HG02852 (cell line): ENCODE data around the gene STPG4.

ENCODE experiments used
- ATAC-seq: cut with Tn5 transposase; IDR thresholded peaks from one replicate; pipeline ENCODE4 v1.9.1; 2021; ENCODE audit warnings: mild to moderate bottlenecking, moderate library complexity; ENCODE audit not compliant: unreplicated experiment

Gene STPG4

DNA sequence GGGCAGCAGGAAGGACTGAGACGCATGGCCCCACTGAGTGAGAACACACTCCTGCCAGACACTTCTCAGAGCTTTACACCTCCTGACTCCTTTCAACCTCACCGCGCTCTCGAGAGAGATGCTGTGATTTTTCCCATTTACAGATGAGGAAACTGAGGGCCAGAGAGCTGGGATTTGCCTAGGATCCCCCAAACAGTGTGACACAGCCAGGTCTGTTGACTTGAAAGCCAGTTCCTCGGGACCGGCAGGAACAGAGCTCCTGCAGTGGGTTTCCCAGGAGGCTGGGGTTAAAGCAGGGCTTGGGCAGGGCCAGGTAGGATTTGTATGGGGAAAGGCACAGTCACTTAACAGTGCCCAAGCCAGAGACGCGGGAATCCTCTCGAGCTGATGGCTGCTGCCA lies 81.9 kb downstream of the STPG4 start:
- no peak for ATAC-seq

DNA sequence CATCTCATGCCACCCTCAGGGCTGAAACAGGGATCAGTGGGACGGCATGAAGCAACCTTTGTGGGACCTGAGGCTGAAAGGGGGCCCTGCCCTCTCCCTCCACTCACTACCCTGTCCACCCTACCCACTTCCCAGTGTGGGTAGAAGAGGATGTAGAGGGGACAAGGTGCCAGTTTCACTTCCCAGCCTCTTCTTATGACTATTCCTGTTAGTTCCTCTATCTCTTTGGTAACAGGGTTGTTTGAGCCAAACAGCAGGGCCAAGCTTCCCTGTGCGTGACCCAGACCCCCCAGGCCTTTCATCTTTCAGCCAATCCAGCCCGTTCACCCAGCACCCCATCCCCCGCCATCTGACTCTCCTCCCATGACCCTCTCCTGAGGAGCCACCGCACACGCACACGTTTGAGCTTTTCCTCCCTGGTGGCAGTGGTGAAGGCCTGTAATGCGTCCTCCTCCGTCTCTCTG lies 82.3 kb downstream of the STPG4 start:
- no peak for ATAC-seq

DNA sequence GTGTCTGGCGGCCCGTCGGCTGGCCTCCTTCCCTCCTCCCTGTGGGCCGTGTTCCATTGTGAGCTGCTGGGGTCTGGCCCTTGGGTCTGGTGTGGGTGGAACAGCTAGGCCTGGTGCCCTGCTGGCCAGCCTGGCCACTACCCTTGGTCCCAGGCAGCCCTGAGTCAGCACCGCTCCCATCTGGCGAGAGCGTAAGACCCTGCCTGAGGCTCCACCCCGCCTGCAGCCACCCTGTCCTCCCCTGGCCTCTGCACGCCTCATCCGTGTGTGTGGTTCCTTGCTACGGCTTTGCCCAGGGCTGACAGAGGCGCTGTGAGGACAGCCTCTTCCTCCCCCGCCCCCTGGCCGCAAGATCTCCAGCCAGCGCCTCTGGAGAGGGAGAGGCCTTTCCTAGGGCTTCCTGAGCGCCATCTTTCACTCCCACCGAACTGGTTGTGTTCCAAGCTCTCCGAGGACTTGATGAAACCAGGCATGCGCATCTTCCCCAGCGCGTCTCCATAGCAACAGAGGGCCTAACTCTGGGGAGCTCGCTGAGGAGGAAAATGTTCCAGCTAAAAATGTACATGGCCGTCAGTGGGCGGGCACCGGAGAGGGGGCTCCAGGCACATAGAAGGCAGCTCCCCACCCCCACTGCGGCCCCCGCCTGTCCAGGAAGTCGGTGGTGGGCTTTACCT lies 83.0 kb downstream of the STPG4 start:
- no peak for ATAC-seq

GRCh38 chr2:47070920-47071824 lies 83.9 kb downstream of the STPG4 start:
- peak; percentile 74 for ATAC-seq

DNA sequence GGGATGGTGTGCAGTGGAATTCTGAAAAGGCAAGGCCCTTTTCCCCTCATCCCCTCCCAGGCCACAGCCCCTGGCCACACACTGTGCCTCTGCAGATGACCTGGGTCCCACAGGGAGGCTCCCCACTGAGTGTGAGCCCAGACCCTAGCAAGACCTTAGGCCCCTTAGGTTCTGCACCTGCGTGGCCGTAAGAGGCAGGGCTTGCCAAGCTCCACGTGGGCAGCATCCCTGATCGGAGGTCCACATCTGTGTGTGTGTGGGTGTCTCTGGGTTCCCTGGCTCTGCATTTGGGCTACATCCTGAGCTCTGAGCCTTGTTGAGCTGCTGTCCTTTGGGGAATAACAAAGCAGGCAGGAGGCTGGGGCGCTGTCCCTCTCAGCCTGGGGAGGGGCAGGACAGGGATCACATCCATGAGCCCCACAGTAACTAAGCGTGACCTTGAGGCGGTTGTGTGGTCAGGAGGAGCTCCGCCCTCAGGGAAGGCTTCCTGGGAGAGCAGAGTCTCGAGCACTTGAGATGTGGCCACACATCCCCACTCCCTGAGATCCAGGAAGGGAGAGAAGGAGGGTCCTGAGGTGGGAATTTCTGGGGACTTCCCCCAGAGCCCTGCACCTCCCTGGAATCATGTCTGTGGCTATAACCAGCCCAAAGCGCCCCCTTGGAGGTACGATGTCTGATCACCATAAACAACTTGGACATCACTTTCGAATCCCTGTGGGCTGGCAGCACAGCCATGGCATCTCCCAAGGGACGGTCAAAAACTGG lies 84.8 kb downstream of the STPG4 start:
- ATAC-seq: no peak

DNA sequence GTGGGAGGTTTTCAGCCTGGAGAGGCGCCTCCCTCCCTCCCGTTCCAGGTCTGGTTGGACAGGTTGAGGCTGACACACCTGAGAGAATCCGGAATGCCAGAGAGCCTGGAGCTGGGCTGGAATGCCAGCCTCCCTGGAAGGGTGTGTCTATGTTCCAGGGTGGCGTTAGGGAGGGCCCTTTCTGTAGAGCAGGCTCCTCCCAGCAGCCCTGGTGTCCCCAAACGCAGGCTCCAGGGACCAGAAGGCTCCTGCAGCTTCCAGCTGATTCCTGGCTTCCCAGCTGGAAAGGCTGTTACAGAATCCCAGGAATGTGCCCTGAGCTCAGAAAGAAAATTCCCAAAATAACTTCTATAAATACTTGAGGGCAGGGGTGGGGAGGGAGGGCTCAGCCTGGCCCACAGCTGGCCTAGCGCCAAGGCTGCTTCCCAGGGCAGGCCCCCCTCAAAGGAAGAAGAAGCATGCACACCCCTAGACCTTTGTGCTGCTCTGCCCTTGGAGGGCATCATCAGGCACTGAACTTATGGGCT lies 85.4 kb downstream of the STPG4 start:
- ATAC-seq: no peak

- no peak for ATAC-seq
These were observed 86.0 kb downstream of the STPG4 start for GRCh38 chr2:47068981-47069627.

DNA sequence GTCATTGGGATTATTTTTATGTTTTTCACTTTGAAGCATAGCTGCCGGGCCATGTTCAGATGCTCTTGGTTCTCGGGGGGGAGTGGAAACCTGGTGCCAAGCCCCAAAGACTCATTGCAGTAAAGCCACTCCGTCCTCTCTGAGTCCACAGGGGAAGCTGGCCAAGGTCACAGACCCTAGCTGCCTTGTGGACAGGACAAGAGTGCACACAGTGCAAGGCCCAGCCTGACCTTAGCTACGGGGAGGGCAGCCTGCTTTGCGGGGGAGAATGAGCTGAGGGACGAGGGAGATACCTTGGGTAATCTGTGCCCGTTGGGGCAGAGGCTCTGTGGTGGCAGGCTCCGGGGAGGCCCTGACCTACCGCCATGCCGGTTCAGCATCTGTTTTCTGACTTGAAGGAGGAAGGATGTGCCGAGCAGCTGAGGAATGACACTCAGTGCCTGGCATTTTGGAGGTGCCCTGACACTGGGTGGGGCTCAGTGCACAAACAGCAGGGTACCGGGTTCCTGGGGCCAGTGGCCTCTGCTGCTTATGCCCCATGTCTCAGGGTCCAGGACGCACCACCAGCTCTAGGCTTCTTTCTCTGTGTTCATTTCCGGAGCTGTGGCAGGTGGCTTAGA lies 87.2 kb downstream of the STPG4 start:
- ATAC-seq: no peak

DNA sequence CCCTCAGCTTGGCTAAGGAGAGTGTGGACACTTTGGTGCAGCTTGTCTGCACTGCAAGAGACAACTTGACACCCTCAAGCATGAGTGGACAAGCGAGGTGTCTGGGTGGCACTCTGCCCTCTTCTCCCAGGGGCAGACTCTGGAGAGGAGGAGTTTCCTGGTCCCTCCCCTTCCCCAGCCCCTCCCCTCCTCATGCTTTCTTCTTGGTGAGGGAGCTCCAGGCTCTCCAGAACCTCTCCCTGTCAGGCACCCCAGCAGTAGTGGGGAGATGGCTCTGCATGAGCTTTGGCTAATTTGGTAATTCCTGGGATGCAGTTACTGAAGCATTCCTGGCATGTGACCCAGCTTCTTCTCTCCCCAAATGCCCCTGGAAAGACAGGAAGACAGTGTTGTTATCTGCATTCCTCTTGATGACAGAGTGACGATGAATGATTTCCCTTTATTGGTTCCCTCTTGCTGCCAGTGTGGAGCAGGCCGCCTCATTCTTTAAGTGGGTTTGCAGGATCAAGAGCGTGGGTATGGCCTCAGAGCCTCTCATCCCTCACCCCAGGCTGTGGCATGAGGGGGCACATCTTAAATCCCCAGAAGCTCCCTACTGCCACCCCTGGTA lies 89.2 kb downstream of the STPG4 start:
- no peak for ATAC-seq

DNA sequence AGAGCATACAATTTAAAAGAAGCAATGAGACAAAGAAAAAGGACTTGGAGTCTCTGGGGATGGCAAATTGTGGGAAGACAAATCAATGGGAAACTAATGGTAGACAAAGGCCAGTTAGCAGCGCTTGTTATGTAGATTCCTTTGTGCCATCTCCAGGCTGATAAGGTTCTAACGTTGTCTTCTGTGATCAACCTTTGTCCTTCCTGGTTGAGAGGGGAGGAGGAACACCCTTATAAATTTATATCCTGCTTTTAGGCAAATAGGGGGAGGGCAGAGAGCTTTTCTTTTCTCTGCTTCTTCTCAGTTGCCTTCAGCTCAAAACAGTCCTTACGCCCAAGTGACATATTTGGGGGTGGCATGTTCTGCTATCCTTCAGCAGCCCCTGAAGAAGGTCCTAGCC lies 89.8 kb downstream of the STPG4 start:
- no peak for ATAC-seq

DNA sequence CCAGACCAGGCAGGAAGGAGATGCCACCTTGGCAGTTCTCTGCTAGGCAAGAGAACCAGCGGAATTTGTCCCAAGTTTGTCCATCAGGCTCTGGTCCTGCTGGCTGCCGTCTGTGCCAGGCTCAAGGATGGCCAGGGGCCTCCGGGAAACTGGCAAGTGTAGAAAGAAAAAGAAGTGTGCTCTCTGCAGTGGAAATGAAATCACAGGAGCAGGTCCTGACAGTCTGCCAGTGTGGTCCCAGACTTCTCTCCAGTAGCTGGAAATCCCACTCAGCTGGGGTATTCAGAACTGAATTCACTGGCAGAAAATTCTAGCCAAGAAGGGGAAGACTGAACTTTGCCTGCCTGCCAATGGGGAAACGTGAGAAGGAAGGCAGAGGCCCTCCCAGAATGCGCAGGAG lies 91.0 kb downstream of the STPG4 start:
- no peak for ATAC-seq

- ATAC-seq: no peak
These were observed 91.6 kb downstream of the STPG4 start for GRCh38 chr2:47063538-47063930.

- ATAC-seq: no peak
These were observed 92.2 kb downstream of the STPG4 start for GRCh38 chr2:47062681-47063537.

DNA sequence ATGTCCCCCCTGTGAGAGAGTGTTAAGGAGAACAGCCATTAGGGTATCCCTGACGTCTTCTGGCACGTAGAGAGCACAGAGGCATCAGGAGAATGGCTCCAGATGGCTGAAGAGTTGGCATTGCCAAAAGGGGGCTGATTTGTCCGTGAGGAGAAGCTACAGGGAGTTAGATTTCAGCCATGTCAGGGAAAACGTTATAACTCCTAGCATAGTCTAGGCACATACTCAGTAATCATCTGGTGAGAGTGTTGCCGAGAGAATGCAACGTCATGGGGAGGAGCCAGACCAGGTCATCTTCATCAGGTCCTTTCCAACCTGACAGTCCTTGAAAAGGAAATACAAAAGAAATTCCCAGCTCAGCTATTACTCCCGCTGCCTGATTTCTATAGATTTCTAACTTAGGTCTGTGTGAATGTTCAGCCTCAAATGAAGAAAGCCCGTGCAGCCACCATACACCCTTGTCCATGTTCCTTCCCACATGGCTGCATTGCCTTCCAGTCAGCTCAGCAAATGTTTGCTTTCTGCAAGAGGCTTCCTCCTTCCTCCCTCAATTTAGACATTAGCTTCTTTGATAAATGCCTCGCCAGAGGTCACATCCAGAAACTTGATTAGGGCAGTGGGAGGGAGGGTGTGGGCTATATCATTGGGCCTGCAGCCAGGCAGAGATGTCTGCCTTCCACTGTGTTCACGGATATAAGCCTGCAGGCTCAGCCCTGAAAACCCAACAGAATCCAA lies 93.0 kb downstream of the STPG4 start:
- no peak for ATAC-seq

DNA sequence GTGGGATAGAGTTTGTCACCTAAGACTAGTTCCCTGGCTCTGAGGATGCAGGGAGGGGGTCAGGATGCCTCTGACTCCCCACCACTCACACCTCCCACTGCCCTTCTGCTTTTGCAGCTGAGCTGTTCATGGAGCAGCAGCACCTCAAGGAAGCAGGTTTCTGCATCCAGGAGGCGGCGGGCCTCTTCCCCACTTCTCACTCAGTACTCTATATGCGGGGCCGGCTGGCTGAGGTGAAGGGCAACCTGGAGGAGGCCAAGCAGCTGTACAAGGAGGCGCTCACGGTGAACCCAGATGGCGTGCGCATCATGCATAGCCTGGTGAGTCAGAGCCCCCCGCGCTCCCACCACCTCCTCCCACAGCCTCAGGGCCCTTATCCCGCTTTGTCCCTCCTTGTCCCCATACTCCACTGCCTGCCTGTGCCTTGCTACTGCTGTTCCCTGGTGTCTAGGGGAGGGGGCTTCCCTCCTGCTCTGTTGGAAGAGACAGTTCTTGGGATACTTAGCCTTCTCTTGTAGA lies 94.4 kb downstream of the STPG4 start:
- no peak for ATAC-seq

DNA sequence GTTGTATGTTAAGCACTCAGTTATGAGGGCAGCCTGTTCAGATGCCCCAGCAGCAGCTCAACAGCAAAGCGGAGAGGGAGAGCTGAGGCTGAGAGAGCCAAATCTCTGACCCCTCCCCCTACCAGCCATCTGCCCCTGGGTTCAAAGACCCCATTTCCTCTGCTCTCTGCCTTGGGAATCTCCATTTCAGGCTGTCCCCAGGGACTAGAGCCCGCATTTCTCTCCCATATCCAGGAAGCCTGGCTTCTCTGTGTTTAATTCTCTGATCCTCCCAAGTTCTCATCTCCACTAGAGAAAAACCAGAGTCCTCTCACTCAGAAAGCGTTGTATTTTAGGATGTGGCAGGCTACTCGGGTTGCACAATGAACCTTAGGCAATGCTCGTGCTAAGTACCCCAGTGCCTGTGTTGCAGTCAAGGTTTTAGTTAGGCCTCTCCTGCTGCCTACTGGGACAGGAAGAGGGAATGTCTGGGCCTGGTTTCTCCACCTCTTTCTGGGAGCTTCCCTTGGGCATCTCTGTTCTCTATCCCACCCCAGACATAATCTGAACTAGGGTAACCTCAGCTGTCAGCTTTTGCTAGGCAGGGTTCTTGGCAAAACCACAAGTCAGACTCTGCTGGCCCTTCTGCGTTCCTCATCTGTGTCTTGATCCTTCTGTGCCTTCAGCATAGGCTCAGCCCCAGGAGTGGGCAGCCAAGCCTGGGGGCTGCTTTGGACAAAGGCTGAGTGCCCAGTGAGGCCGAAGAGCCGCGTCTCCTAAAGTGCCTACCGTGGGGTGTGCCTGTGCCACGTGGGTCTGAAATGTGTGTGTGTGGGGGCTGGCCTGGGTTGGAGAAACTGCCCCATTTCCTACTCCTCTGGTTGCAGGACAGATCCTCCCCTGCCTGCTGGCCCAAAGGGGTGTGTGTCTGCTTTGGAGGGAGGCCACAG lies 96.8 kb downstream of the STPG4 start:
- no peak for ATAC-seq

DNA sequence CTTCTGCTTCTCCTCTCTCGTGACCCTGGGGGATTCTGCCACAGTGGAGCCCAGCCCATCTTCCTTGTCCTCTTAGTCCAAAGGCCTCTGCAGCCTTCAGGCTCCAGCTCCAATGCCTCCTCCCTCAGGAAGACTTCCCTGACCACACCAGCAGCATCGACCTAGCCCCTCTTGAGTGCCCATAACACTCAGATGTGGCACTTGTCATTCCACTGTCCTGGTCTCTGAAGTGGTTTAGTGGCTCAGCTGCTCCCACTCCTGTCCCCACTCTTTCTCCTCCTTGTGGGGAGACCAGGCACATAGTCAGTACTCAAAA lies 97.5 kb downstream of the STPG4 start:
- no peak for ATAC-seq
